Inflammatory macrophage treated with lipopolysaccharide for 1 hour (primary cell): ENCODE results near the gene IVNS1ABP.
"Not testable (repeated sequence)": the region's sequence is repeated elsewhere in the genome, so short reads cannot be mapped to it uniquely, and the experiment has no call there.

Experiments
- DNase-seq, 2 donors: peaks; one replicate each; pipeline ENCODE4 v3.0.0-alpha.2; 2020 to 2022

IVNS1ABP gene

DNA sequence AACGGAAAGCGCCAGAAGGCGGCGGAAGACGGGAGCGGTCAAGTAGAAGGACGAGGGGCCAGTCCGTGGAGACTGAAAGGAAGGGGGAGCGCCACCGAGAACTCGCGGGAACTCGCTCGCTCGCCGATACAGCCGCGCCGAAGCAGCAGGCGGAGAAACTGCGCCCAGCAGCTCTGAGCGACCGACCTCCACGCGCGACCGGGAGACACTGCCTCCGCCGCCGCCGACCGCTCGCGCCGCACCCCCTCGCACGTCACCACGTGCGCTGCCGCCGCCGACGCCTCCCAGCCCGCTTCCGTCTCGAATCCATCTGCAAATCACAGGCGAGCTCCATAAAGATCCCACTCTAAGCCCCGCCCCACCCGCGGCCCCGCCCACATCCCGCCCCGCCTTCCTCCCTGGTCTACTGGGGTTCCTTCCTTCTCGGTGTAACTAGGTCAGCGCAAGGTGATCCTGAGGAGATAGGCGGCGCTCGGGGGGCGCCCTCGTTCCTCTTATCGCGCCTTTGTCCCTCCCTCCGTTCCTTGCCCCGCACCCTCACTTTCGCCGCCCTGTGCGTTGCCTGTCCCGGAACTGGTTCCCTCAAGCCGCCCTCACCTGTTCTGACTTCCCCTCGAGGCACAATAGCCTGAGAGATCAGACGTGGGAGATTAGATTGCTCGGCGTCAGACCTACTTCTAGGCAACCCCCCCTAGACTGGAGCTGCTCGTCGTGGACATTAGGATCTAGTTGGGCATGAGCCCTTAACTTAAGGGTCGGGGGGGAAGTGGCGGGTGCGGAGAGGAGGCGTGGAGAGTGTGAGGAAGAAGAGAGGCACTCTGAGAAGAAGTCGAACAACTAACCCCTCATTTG, at the start of gene IVNS1ABP:
Gene IVNS1ABP, minus strand, starts transcription at position 210 of the 852 bp plus-strand sequence. CDS start 7,750 bp downstream, outside the sequence.
- DNase-seq, result peak; percentile 91 to 93

DNA sequence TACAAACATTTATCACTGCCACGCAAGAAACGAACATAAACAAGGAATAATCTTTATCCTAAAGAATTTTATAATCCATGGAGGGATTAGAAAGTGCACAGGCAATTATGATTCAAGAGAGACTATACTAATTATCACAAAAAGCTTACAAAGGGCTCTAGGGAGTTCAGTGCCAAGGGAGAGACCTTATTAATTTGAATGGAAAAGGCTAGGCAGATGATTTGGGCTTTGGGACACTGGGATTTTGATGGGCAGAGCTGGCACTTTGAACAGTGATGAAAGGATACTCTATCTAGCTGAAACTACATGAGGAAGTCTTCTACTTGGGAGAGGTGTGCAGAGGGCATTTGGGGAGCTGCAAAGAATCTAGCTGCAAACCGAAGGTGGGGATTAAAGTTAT, 48.9 kb upstream of the IVNS1ABP start:
- no peak for DNase-seq

DNA sequence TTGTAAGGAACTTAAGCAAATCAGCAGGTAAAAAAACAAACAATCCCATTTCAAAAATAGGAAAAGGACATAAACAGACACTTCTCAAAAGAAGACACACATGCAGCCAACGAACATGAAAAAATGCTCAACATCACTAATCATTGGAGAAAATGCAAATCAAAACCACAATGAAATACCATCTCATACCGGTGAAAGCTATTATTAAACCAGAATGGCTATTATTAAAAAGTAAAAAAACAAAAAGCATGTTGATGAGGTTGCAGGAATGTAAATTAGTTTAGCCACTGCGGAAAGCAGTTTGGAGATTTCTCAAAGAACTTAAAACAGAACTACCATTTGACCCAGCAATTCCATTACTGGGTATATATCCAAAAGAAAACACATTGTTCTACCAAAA, 47.5 kb upstream of the IVNS1ABP start:
- DNase-seq, result not testable (repeated sequence)

DNA sequence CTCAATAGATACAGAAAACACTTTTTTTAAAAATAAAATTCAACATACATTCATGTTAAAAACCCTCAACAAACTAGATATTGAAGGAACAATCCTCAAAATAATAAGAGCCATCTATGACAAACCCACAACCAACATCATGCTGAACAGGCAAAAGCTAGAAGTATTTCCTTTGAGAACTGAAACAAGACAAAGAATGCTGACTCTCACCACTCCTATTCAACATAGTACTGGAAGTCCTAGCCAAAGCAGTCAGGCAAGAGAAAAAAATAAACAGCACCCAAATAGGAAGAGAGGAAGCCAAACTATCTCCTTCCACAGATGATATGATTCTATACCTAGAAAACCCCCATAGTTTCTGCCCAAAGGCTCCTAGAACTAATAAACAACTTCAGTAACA, 46.2 kb upstream of the IVNS1ABP start:
- DNase-seq, result no peak

DNA sequence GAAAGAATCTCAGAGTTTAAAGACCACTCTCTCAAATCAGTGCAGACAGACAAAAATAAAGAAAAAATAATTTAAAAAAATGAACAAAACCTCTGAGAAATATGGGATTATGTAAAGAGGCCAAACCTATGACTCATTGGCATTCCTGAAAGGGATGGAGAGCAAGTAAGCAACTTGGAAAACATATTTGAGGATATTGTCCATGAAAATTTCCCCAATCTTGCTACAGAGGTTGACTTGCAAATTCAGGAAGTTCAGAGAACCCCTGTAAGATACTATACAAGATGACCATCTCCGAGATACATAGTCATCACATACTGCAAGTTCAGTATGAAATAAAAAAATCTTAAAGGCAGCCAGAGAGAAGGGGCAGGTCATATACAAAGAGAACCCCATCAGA, 43.7 kb upstream of the IVNS1ABP start:
- DNase-seq, result no peak

DNA sequence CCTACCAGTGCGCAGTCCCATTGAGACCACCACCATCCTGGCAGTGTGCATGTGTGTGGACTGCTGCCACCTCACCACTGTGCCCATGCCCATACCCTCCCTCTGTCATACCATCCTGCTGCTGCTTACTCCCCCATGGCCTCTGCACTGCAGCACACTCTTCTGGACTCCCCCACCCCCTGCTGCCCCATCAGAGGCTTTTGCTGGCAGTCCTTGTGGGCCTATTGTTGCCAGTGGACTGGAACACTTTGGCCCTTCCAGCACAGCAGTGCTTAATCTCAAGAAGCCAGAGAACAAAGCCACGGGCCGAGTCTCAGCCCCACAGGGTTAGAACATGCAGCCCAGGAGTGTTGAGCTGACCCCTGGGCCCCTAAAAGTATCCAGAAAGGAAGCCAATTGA, 41.9 kb upstream of the IVNS1ABP start:
- no peak for DNase-seq

DNA sequence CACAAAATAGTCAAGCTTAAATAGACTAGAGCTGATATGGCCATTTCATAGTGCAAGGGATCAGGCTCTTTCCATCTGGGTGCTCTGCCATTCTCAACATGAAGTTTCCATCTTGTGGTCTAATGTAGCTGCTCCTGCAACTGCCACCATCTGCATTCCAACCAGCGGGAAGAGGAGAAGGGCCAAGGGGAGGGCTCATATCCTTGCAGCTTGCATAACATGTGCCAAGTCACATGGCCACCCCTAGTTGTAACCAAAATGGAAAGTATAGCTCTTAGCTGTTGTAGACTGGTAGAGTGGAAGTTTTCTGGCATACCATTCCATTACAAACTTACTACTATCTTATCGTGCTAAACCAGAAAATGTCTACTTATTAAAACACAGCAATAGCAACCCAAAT, 38.9 kb upstream of the IVNS1ABP start:
- no peak for DNase-seq

DNA sequence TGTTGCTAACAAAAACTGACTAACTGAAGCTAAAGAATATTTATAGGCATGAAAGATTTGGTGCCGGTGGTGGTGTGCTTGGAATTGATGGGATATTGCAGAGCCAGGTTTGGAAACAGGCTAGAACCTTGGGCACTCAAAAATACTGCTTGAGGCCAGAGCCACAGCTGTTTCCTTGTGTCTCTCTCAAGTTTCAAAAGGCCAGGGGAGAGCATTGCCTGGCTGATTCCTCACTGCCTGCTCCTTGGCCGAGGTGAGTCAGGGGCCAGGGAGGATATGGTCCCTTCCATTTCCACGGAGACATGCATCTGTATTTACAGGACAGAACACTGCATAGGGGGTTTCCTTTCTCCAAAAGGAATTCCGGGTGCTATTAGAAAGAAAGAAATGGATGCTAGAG, 36.1 kb upstream of the IVNS1ABP start:
- DNase-seq, result no peak

DNA sequence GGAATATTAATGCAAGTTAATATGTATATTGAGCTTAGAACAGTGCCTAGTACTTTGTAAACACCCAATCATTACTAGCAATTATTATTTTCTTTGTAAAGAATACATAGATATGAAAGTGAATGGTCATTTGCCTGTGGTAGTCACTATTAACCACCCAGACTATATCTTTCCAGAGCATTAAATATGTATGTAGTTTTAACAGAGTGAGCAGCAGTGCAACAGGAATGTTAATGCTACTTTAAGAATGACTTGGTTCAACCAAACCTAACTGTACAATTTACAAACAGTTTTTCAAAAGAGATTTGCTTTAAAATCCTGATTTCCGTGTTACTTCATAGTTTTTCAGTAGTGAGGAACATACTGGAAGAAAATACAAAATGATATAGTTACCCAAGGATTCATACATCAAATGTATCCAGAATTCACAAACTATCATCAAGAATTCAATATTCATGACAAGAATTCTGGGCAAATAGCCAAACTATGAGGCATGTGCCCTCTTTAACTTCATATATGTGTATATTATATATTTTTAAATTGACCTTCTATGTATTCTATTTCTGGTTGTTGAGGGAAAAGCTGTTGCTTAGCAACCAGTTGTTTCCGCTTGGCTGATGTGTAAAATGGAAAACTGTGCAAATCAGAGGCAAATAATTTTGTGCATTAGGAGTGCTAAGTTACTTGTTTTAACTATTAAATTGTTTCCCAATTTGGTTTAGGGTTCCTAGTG, 34.9 kb upstream of the IVNS1ABP start:
- DNase-seq, result no peak

DNA sequence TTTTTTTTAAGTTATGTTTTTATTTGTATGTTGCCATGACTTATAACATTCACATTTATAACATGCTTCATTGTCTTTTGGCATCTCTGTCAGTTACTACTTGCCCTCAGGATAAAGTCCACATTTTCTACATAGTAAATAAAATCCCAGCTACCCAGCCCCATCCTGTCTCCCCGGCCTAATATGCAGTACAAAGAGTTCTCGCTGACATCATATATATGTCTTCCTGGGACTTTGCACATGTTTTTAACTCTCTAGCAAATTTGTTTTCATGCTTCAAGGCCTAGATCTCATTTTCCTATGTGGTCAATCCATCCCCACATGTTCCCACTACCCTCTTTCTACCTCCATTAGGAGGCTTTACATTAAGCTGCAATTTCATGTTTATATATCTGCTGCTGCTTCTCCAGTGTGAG, 33.0 kb upstream of the IVNS1ABP start:
- DNase-seq, result no peak

DNA sequence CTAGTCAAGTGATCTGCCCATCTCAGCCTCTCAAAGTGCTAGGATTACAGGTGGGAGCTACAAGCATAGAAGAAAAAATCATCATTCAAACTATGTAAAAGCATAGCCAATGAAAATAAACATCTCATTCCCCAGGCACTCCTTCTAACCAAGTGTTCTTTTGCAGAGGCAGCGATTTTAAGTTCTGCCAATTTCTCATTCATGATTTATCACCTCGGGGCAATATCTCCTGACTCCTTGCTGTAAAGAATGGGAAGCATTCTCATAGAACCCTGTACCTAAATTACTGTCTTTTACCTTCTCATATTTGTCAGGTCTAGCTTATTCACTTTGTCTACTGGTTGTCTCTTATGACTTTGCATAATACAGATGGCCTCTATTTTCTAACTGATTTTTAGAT, 32.5 kb upstream of the IVNS1ABP start:
- no peak for DNase-seq

DNA sequence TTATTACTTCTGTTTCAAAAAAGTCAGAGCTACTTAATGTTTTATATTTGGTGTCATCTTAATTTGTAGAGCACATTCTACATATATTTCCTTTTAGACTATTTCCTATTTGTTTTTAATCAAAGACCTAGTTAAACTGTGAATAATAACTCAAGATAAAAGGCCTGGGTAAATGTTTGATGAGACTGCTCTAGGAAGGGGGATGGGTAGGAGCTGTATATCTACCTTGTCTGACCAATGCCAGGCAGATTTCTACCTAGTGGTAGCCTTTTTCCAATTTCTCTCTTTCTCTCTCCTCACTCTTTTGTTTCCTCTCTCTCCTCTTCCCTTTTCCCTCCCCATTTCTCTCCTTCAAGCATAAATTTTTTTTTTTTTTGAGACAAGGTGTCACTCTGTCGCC, 31.9 kb upstream of the IVNS1ABP start:
- DNase-seq, result no peak

DNA sequence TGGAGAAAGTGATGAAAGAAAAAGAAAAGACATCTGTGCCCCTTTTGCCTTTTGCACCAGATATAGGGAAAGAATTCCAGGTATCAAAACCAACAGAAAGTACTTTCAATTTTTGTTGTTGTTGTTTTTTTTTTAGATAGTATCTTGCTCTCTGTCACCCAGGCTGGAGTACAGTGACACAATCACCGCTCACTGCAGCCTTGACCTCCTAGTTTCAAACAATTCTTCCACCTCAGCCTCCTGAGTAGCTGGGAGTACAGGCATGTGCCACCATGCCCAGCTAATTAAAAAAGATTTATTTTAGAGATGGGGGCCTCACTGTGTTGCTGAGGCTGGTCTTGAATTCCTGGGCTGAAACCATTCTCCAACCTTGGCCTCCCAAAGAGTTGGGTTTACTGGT, 31.3 kb upstream of the IVNS1ABP start:
- no peak for DNase-seq

DNA sequence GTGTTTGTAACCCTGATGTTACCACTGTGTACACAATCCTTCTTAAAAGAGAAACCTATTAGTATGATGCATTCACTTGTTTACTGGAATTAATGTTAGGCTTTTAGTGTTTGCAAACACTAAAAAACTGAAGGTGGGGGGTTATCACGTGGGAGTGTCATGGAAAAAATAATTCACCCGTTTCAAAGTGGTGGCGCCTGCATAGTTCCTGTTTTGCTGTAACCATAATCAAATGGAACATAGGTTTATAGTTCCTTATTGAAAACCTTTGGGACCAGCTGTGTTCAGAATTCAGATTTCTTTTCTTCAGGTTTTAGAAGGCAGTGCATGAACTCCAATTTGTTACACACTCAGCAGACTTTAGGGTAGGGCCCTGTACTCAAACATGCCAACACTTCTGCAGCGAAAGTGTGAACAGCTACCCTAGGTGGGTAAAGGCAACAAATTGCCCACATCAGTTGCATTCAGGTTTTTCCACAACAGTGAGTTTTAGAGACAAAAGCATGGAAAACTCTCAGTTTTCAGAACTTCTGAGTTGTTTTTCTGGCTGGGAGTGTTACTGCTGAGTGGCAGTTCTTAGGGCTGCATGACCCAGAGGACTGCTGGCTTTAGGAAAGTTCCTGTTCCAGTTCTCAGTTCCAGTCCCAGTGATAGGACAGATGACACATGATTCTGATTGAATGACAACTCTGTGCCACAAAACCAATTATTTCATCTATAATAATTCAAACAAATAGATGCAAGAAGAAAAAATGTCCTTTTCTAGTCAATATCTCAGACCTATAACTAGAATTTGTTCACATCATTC, 29.1 kb upstream of the IVNS1ABP start:
- peak; percentile 61 to 63 for DNase-seq

DNA sequence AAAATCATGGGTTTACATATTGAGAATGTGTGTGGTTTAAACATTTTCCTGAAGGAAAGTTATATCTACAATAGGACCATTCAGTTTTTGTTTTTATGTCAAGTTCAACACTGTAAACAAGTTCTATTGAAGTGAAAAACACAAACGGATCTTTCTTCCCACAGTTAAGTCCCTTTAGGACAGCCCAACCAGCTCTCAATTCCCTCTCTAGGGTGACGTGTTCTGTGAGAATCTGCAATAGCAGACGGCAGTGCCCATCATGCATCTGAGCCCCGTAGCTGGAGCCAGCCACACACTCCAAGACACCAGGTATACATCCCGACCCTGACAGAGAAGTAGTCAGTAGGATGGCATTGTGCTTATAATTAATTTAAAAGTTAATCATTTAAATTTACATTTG, 26.3 kb upstream of the IVNS1ABP start:
- no peak for DNase-seq

DNA sequence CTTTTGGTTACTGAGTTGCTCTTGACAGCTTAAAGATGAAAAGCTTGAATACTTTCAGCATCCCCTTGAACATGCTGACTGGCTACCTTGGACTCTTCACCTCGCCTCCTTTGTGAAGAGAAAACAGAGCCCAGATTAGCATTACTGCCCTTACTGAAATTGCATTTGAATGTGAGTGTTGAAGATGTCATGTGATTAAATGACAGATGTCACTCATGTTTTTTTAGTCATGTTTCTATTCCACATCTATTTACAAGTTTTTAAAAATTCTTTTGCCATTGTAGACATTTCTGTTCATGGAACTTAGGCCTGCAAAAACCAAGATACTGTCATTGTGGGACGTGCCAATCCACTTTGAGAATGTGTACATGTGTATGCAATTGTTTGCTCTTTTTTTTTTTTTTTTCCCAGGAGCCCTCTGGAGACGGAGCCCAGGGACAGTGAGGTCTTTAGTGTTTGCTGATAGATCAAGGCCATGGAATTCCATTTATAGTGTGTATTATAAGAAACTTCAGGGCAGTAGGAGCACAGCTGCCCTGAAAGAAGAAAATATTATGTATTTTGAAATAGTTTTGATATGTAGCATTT, 25.7 kb upstream of the IVNS1ABP start:
- no peak for DNase-seq

DNA sequence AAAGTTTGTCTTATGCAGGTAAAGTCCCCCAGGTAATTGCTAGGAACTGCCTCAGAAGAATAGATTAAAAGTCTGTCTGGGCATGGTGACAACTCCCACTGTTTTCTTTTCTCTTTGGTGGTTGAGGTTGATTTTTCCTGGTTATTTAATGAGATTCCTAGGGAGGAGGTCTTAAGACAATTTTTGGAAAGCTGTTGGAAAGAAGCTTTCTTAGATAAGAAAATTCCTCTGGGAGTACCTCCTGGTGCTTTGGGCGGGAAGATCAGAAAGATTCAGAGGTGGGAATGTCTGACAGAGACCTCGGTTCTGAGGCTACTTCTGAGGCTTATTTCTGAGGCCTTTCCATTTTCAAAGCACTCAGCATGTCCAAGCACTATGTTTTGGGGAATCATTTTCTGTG, 25.0 kb upstream of the IVNS1ABP start:
- DNase-seq, result no peak

DNA sequence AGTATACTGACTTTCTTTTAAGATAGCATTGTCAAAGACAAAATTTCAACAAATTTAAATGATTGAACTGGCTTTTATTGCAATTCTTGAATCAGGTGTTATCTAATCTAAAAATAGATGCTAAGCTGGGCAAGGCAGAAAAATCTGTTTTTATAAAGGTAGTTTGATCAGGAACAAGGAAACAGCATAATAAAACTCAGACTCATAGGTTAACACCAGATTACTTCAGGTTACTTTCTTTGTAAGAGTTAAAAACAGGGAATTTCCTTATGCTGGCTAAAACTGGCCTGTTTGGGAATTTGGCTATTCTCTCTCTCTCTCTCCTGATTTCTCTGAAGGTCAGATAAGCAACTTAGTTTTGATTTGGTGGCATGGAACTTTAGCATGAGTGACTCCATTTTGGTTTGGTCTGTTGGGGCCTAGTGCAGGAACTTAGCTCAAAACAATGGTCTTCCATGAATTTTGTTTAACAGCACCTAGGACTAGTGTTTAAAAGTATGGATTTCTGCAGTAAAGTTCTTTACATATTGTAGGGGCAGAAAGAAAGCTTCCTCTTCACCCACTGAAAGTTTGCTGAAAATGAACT, 24.2 kb upstream of the IVNS1ABP start:
- no peak for DNase-seq

DNA sequence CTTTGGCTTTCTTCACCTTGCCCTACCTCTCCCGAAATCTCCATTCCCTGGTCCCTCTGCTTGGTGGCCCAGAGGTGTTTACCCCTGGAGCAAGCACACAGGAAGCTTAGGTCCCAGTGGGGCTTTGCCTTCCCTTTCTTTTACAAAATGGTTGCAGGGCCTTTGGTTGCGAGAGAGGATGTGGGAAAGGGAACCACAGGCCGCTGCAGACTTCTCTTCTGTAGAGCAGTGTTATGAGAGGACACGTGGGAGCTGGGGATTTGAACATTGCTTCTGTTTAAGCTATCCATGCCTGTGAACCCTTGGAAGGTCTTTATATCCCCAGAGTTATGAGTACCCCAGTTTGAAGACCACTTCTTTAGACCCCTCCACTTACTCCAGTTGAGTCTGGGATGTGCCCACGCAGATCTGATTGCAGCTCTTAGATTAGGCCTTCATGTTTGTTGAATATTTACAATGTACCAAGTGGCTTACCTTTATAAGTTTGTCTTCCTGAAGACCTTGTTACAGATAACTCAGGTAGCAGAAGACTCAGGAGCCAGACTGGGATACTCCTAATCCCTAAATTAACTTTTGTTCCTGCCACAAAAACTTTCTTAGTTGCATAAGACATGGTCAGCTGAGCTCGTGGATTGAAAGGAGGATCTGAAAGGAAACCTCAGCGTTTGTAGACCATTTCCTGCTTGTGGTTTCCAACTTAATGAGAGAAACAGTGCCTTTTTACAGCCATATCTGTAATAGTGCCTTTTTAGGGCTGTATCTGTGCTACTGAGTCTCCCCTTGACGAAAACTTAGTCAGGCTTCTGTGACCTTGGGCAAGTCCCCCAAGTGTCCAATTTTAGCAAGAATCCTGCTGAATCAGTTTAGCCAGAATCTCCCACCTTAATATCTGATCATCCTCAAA, 21.9 kb upstream of the IVNS1ABP start:
- DNase-seq, result peak; percentile 80 to 84

DNA sequence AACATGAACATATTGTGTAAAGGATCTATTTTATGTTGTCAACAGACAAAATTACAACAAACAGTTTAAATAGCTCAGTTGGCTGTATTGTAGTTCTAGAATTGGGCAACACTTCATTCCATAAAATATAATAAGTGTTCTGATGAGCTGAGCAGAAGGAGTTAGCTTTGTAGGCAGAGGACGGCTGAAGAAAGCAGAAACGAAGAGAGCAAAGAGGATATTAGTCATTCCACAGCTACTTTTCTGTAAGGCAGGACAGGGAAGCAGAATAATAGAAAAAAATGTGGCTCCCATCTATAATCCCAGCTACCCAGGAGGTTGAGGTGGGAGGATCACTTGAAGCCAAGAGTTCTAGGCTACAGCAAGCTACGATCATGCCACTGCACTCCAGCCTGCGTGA, 20.2 kb upstream of the IVNS1ABP start:
- DNase-seq, result peak; percentile 38 to 47

DNA sequence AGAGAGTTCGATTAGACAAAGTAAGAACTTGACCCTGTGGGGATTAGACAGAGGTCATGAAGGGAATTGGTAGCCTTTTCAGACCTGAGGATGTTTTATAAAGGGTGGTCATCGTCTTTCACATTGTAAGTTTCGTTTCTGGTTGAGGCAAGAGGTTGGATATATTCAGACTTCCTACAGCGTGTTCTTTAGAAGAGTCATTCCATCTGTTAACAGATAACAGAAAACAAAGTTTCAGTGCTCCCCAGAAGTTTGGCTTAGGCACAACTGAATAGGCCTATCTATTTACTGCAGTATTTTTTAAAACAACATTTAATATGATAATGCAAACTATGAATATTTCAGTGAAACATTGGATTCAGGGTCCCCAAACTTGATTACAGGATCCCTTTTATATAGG, 17.1 kb upstream of the IVNS1ABP start:
- DNase-seq, result no peak

DNA sequence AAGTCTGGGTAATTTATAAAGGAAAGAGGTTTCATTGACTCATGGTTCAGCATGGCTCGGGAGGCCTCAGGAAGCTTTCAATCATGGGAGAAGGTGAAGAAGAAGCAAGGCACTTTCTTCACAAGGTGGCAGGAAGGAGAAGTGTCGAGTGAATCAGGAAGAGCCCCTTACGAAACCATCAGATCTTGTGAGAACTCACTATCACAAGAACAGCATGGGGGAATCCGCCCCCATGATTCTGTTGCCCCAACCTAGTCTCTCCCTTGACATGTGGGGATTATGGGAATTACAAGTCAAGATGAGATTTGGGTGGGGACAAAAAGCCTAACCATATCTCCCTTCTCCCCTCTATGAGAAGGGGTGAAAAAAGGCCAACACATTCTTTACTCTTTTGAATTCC, 11.2 kb upstream of the IVNS1ABP start:
- peak in 1 of 2 donors; percentile 33 for DNase-seq
